Astrocyte (in vitro differentiated cells and primary cell): ENCODE measurements around the gene APOBEC3F. TPM values are rescaled to one million over a fixed set of nuclear protein-coding genes. Genes with fewer than 3 reads are reported as not detected.
"Not testable (repeated sequence)": the region's sequence is repeated elsewhere in the genome, so short reads cannot be mapped to it uniquely, and the experiment has no call there.

Source experiments
- DNase-seq: peaks from one replicate; pipeline ENCODE4 v3.0.0-alpha.2; 2010; ENCODE audit warnings: low read depth
- FAIRE-seq: peaks from 2 replicates; lab custom pipeline; 2011; peaks lifted over from hg19 to GRCh38; lab: Jason Lieb, UNC
- H2AFZ ChIP-seq: 2 replicates; pipeline ENCODE4 v1.6.0; 2012; ENCODE audit warnings: low read depth, low read length, inconsistent platforms
- H3K27ac ChIP-seq: 2 replicates; pipeline ENCODE4 v1.5.1; 2011; ENCODE audit warnings: low read depth, low read length, inconsistent platforms
- H3K27me3 ChIP-seq: 2 replicates; pipeline ENCODE4 v1.6.0; 2011; ENCODE audit warnings: low read length, inconsistent platforms; ENCODE audit not compliant: insufficient read depth
- H3K36me3 ChIP-seq: 2 replicates; pipeline ENCODE4 v1.5.1; 2011; ENCODE audit warnings: low read length, inconsistent platforms; ENCODE audit not compliant: insufficient read depth
- H3K4me1 ChIP-seq: 2 replicates; pipeline ENCODE4 v1.5.1; 2011; ENCODE audit warnings: low read length, inconsistent platforms; ENCODE audit not compliant: insufficient read depth
- H3K4me2 ChIP-seq: 2 replicates; pipeline ENCODE4 v1.6.0; 2012; ENCODE audit warnings: low read length, inconsistent platforms
- H3K4me3 ChIP-seq: 2 replicates; pipeline ENCODE4 v1.5.1; 2011; ENCODE audit warnings: low read depth, mild to moderate bottlenecking, low read length, inconsistent platforms; ENCODE audit not compliant: insufficient read depth
- H3K79me2 ChIP-seq: 2 replicates; pipeline ENCODE4 v1.6.0; 2012; ENCODE audit warnings: mild to moderate bottlenecking, low read length, inconsistent platforms; ENCODE audit not compliant: insufficient read depth
- H3K9ac ChIP-seq: 2 replicates; pipeline ENCODE4 v1.6.0; 2012; ENCODE audit warnings: mild to moderate bottlenecking, low read length, inconsistent platforms
- H3K9me3 ChIP-seq: 2 replicates; pipeline ENCODE4 v1.5.1; 2012; ENCODE audit warnings: low read depth, mild to moderate bottlenecking, low read length, inconsistent platforms; ENCODE audit not compliant: insufficient read depth
- H4K20me1 ChIP-seq: 2 replicates; pipeline ENCODE4 v1.6.0; 2012; ENCODE audit warnings: low read length, inconsistent platforms; ENCODE audit not compliant: insufficient read depth
- H3K27ac Mint-ChIP-seq: one replicate; pipeline ENCODE4 v1.8.0; 2021; ENCODE audit warnings: mild to moderate bottlenecking, mixed read lengths; ENCODE audit not compliant: unreplicated experiment
- H3K27me3 Mint-ChIP-seq: one replicate; pipeline ENCODE4 v1.8.0; 2021; ENCODE audit warnings: low read depth, mixed read lengths; ENCODE audit not compliant: unreplicated experiment
- H3K36me3 Mint-ChIP-seq: one replicate; pipeline ENCODE4 v1.8.0; 2021; ENCODE audit warnings: low read depth, mixed read lengths; ENCODE audit not compliant: unreplicated experiment
- H3K4me1 Mint-ChIP-seq: one replicate; pipeline ENCODE4 v1.8.0; 2021; ENCODE audit warnings: low read depth, mixed read lengths; ENCODE audit not compliant: unreplicated experiment
- H3K4me3 Mint-ChIP-seq: one replicate; pipeline ENCODE4 v1.8.0; 2021; ENCODE audit warnings: mild to moderate bottlenecking, moderate library complexity, mixed read lengths; ENCODE audit not compliant: unreplicated experiment
- H3K9me3 Mint-ChIP-seq: one replicate; pipeline ENCODE4 v1.8.0; 2021; ENCODE audit warnings: mild to moderate bottlenecking, mixed read lengths; ENCODE audit not compliant: unreplicated experiment
- EZH2 ChIP-seq: IDR thresholded peaks from 2 replicates; pipeline ENCODE4 v1.6.1; 2012; ENCODE audit warnings: mild to moderate bottlenecking, low read length, inconsistent platforms; ENCODE audit not compliant: insufficient read depth
- total RNA-seq: library from RNA; stranded (reverse); gene quantifications from 2 replicates; pipeline ENCODE4 v1.2.1, GENCODE V29; 2021
- TF ChIP-seq, protein P1 (sequence below): IDR thresholded peaks from 2 replicates; pipeline ENCODE4 v1.5.1; 2011; ENCODE audit warnings: low read depth, mild to moderate bottlenecking, inconsistent platforms, low read length, moderate library complexity; ENCODE audit not compliant: insufficient read depth

The APOBEC3F gene
- total RNA-seq, 1 donor from 2014 or later, result 10.4 TPM

DNA sequence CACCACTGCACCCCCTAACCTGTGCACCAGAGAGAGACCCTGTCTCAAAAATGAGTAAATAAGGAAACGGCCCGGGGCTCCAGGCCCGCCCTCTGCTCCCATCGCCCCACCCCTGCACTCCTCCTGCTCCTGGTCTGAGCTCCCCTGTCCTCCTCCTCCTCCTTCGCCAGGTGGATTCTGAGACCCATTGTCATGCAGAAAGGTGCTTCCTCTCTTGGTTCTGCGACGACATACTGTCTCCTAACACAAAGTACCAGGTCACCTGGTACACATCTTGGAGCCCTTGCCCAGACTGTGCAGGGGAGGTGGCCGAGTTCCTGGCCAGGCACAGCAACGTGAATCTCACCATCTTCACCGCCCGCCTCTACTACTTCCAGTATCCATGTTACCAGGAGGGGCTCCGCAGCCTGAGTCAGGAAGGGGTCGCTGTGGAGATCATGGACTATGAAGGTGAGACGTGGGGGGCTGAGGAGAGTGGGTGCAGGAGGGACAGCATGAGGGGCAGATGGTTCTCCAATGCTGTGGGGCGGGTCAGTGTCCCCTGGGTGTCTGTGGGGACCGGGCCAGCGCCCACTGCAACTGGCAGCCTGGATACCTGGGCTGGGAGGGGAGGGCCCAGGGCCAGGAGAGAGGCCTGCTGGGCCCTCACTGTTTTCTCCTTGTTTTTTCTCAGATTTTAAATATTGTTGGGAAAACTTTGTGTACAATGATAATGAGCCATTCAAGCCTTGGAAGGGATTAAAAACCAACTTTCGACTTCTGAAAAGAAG is 22.9 kb upstream of the APOBEC3F start:
- H3K27ac Mint-ChIP-seq, result no peak overlapping the region
- Histone ChIP-seq H3K4me1 (peaks cover 13% of the 10 kb centered on the region), H4K20me1 (peaks cover 3% of the 10 kb centered on the region), H3K9ac (no peak overlapping the region), H3K4me2 (no peak overlapping the region), H3K36me3 (no peaks in the 10 kb centered on the region), H3K27me3 (no peaks in the 10 kb centered on the region), H3K4me3 (no peak overlapping the region), H2AFZ (no peak overlapping the region), H3K79me2 (peaks cover 15% of the 10 kb centered on the region), H3K9me3 (no peaks in the 10 kb centered on the region), H3K27ac (no peak overlapping the region)
- no peak overlapping the region for H3K4me3 Mint-ChIP-seq
- no peaks in the 10 kb centered on the region for H3K9me3 Mint-ChIP-seq
- peaks cover 3% of the 10 kb centered on the region for H3K36me3 Mint-ChIP-seq
- no peak for DNase-seq
- H3K4me1 Mint-ChIP-seq, result peaks cover 16% of the 10 kb centered on the region
- FAIRE-seq, result no peak
- no peak for TF ChIP-seq EZH2
- TF ChIP-seq, protein P1, sequence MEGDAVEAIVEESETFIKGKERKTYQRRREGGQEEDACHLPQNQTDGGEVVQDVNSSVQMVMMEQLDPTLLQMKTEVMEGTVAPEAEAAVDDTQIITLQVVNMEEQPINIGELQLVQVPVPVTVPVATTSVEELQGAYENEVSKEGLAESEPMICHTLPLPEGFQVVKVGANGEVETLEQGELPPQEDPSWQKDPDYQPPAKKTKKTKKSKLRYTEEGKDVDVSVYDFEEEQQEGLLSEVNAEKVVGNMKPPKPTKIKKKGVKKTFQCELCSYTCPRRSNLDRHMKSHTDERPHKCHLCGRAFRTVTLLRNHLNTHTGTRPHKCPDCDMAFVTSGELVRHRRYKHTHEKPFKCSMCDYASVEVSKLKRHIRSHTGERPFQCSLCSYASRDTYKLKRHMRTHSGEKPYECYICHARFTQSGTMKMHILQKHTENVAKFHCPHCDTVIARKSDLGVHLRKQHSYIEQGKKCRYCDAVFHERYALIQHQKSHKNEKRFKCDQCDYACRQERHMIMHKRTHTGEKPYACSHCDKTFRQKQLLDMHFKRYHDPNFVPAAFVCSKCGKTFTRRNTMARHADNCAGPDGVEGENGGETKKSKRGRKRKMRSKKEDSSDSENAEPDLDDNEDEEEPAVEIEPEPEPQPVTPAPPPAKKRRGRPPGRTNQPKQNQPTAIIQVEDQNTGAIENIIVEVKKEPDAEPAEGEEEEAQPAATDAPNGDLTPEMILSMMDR, result no peak
- no peaks in the 10 kb centered on the region for H3K27me3 Mint-ChIP-seq

DNA sequence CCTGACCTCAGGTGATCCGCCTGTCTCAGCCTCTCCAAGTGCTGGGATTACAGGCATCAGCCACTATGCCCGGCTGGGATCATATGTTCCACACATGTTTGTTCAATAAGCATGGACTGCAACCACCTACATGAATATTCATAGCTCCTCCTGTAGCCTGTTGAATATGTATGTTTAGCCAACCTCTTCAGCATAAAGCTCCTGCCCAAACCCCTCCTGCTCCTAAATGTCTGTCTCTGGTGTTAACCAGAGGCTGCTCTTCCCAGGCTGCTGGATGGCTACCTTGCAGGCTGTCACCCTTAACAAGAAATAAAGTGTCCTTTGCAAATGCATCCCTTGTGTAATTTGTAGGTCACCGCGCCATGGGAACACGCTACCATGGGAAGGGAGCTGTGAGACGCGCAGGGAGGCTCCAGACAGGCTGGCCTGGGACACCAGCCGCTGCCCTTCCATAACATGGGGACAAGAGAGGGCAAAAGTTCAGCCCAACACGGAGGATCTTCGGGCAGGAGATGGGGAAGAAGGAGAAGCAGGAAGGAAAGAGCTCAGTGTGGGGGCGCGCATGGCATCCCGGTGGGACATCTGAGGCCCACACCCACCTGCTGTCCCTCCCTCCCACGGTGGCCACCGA is 20.5 kb upstream of the APOBEC3F start:
- not testable (repeated sequence) for FAIRE-seq, H2AFZ ChIP-seq, H3K36me3 ChIP-seq, H3K27me3 Mint-ChIP-seq, H3K27me3 ChIP-seq, H3K4me1 Mint-ChIP-seq, H3K9me3 Mint-ChIP-seq, H3K27ac ChIP-seq, H3K79me2 ChIP-seq, H3K9me3 ChIP-seq, H3K9ac ChIP-seq, DNase-seq, H4K20me1 ChIP-seq, H3K4me3 ChIP-seq
- Mint-ChIP-seq H3K36me3 (peaks cover 10% of the 10 kb centered on the region), H3K27ac (peak overlapping the region; percentile 76), H3K4me3 (peak overlapping the region; percentile 64)
- H3K4me1 ChIP-seq, result peaks cover 10% of the 10 kb centered on the region
- H3K4me2 ChIP-seq, result peak overlapping the region; percentile 68

DNA sequence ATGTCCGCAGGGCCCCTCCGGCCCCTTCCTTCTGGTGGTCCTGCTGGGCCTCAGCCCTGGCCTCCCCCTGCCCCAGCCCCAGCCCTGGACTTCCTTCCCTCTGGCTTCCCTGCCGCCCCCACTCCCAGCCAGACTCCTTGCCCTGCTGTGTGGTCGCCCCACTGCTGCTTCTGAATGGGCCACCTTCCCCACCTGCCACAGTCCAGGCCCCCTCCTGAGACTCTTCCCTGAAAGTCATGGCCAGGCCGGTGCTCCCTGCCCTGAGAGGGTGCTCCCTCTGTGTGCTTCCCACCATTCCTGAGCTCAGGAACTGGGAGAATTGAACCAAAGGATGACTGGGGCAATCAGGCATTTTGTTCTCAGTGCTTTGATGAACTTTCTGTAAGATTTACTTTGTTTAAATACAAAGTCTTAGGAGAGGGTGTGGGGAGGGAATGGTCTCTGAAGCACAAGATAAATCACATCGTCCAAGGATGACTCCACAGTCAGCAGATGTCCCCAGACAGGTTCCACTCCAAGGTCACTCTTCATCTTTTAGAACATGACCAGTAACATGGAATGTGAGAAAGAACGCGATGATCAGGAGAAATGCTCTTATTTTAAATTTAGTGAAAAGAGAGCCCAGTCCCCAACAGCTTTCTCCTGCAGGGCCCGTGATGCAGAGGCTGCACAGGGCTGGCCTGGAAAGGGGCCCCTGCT is 19.0 kb upstream of the APOBEC3F start:
- H3K9me3 Mint-ChIP-seq, result no peaks in the 10 kb centered on the region
- Histone ChIP-seq H2AFZ (no peak overlapping the region), H3K9me3 (no peaks in the 10 kb centered on the region), H3K9ac (no peak overlapping the region), H3K27me3 (no peaks in the 10 kb centered on the region), H3K4me3 (no peak overlapping the region), H3K4me1 (peaks cover 6% of the 10 kb centered on the region), H3K36me3 (no peaks in the 10 kb centered on the region), H3K79me2 (peaks cover under 1% of the 10 kb centered on the region), H3K27ac (no peak overlapping the region), H4K20me1 (no peaks in the 10 kb centered on the region), H3K4me2 (peak overlapping the region; percentile 68)
- peaks cover 9% of the 10 kb centered on the region for H3K4me1 Mint-ChIP-seq
- H3K36me3 Mint-ChIP-seq, result peaks cover 10% of the 10 kb centered on the region
- H3K4me3 Mint-ChIP-seq, result peak overlapping the region; percentile 54
- FAIRE-seq, result no peak
- peaks cover 2% of the 10 kb centered on the region for H3K27me3 Mint-ChIP-seq
- DNase-seq, result no peak
- TF ChIP-seq, protein P1, result no peak
- TF ChIP-seq EZH2, result no peak
- H3K27ac Mint-ChIP-seq, result peak overlapping the region; percentile 66
